Thyroid gland (tissue), 4 donors: ENCODE measurements around the gene ARMC9.

Experiments
- CTCF ChIP-seq, 6 experiments: fragments of 200-600 bp in 3 of 6; fragments of 450-650 bp in 3 of 6; sonication (generic) in 3 of 6; IDR thresholded peaks; one replicate each; pipeline ENCODE4 v1.5.1; 2016 to 2019; ENCODE audit warnings: antibody characterized with exemption in 6 of 6, mild to moderate bottlenecking in 2 of 6, inconsistent platforms in 1 of 6, moderate library complexity in 1 of 6
- POLR2A ChIP-seq, 2 donors: fragments of 450-650 bp; IDR thresholded peaks; one replicate each; pipeline ENCODE4 v1.6.1; 2017; ENCODE audit warnings: antibody characterized with exemption in 2 of 2, mild to moderate bottlenecking in 2 of 2, moderate library complexity in 1 of 2

- no peak for TF ChIP-seq POLR2A (IDR thresholded peaks at IDR 0.05)
- no peak for TF ChIP-seq CTCF (IDR thresholded peaks at IDR 0.05)
These were observed 22.4 kb upstream of the ARMC9 start for GRCh38 chr2:231176066-231176465.
